Globus pallidus (tissue), 1 donor: ENCODE results near the gene RASA1.

Source experiments
- DNase-seq: peaks from one replicate; pipeline ENCODE4 v3.0.0-alpha.2; 2015; ENCODE audit warnings: low spot score

Gene RASA1

DNA sequence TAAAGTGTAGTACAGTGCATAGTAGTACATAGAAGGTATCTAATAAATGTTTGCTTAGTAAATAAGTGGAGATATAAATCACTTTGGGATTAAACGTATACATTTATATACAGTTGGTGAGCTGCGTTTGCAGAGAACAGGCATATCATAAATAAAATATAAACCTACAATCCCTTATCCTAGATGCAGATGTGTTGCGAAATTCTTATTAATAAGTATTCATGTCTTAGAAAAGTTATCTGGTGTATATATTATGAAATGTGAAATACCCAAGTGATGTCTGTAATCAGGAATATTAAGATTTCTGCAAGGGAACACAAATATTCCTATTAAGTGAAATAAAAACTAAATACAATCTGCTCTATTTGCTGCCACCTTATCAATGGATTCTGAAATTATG, 136.2 kb downstream of the RASA1 start:
- DNase-seq, result no peak

DNA sequence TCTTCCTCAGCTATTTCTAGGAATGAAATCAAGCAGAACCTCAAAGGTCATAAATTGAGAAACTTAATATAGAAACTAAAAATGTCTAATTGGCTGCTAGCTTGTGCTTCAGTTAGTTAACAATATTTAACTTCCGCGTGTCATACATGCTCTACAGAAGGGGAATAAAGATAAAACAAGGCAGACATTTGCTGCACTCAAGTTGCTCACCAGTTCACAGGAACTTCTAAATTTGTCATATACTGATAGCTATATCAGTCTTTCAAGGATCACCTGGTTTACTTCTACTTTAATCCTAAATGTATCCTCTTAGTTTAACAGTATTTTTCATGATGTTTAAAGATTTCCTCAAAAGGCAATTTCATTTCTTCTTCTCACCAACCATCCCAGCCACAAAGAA, 136.7 kb downstream of the RASA1 start:
- no peak for DNase-seq

DNA sequence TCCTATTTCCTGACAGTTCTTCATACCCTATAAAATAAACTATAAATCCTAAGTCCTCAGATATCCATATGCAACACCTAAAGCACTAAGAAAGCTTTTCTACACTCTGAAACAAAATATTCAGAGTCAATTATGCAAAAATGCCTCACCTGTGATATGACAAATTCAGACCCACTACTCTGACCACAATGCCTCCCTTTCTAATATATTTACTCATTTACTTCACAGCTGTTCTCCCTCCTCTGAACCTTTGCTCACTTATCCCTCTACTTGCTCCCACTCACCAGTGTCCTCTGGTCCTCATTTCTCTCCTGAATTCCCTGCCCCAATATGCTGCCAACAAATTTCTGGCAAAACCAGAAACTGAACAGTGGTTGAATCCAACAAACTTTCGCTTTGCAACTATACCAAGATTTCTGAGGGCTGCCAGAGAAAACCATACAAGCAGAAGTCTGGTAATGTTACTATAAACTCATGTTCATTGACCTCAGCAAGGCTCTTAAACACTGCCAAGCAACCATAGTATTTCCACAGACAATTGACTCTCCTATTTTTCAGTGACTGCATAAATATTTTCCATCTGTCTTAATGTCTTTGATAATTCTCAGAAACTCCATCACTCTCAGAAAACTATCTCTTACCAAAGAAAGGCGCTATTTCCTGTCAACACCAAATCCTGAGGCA, 137.9 kb downstream of the RASA1 start:
- no peak for DNase-seq

DNA sequence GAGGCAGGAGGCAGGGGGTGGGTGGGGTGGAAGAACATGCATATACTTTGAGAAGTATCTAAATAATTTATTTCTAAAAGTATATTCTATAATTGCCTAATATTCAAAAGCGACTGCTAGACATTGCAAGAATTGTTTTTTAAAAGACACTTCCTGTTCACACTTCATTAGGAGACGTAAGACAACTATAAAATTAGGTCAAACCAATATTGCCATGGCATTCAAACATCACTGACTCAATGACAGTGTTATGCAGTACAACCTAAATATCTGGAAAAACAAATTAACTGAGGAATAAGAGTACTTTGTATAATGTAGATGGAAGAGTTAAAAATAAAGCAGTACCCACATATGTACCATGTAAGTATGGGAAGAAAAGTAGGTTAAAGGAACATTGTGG, 140.5 kb downstream of the RASA1 start:
- DNase-seq, result no peak

GRCh38 chr5:87410931-87411330, 143.2 kb downstream of the RASA1 start:
- DNase-seq, result no peak

GRCh38 chr5:87411586-87411972, 143.9 kb downstream of the RASA1 start:
- no peak for DNase-seq

DNA sequence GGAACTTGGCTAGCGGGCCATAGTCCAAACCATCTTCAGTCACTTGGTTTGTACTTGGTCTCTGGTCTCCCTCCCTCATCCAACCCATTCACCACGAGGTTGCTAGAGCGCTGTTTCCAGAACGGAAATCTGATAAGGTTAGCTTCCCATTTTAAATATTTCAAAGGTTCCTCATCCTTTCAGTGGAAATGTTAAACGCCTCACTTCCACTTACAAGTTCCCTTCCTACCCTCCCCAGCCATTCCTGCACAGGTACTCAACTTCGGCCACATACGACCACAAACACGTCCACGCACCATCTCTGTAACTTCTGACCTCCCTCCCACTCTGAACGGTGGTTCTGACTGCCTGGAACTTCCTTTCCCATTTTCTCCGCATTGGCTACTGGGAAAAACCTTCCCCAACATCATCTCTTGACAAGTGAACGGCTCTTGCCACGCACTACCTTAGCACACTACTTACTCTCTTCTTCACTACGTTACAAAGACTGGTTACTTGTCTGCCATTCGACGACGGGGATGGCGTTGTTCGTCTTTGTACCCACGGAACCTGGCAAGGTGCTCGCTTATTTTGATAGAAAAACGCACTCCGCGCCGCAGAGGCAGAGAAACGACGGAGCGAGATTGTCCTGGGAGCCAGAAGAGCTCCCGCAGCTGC, 144.4 kb downstream of the RASA1 start:
- peak; percentile 58 for DNase-seq

- peak; percentile 99 for DNase-seq
These were observed 145.1 kb downstream of the RASA1 start, which contains the start of gene CCNH for GRCh38 chr5:87412630-87413342. Gene CCNH, minus strand, starts transcription at chr5:87412930. Its CDS starts 136 bp downstream, at chr5:87412794.

- no peak for DNase-seq
These were observed 145.6 kb downstream of the RASA1 start for GRCh38 chr5:87413343-87413645.

- DNase-seq, result no peak
These were observed 150.8 kb downstream of the RASA1 start for GRCh38 chr5:87418506-87418905.

DNA sequence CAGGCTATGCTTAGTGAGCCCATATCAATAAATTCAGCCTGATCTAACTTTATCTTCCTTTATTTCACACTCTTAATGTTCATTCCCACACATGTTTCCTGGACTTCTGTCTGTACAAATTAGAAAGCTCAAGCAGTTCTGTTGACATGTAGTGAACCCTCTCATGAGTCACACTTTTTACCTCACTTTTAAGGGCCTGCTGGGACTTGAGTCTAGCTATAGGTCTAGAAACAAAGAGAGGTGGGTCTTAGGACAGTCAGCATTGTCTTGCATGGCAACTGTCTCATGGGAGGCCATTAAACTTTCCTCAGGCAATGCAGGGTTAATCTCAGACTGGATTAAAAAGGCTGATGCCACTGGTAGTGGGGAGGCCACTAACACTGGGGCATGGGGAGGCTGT, 153.6 kb downstream of the RASA1 start:
- DNase-seq, result no peak

DNA sequence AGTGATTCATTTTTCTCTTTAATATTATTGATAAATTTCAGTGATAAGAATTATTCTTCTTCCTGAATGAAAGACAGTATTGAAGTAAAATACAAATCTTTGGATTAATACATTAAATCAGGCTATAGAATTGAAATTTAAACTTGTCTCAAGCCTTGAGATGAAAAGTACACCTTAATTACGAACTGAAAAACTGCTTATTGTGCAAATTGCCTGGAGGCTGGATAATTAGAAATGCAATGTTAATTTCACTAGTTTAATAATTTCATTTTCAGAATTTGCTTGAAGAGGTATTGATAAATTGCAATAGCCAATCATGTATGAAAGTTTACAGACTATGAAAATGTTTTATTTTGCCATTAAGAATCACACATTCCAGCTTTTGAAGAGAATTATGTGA, 156.1 kb downstream of the RASA1 start:
- DNase-seq, result no peak

DNA sequence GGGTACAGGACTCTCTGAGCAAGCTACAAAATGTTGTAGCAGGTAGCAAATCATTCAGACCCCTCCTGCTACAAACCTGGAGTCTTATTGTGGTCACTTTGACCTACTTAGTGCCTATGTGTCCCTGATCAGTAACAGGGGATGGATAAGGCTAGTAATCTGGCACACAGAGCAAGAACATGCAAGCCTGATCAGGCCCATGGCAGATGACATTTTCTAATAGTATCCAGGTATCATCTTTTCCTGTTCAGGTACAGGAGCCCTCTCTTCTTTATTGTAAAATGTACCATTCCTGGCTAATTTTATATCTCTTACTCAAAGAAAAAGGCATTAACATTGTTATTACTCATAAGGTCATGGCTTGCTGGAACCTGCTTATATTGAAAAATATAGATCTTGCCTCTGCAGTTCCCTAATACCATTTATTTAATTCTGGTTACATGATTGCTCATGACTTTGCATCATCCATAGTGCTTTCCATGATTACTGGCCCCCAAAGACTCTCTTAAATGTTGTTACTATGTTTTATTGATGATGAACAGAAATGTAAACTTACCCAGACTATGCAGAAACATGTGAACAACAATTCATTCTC, 163.3 kb downstream of the RASA1 start:
- DNase-seq, result no peak

- no peak for DNase-seq
These were observed 164.8 kb downstream of the RASA1 start for GRCh38 chr5:87432460-87432859.

- DNase-seq, result no peak
These were observed 166.3 kb downstream of the RASA1 start for GRCh38 chr5:87433945-87434344.

DNA sequence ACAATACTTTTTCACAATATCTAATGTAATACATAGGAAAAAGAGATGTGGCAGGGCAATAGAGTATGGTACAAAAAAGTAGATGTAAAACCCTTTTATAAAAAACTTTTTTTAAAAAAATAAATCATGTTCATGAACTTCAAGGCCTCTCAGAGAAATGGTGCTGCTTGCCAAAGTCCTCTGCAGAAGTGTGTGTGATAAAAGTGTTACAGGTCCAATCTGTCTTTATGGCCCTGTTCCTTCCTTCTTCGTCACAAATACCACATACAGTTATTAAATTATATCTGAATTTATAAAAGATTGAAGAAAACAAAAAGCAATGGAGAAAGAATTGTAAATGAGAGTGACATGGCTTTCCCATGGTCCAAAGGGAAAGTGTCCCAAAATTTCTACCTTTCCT, 166.8 kb downstream of the RASA1 start:
- DNase-seq, result no peak

GRCh38 chr5:87435144-87435694, 167.5 kb downstream of the RASA1 start:
- no peak for DNase-seq

DNA sequence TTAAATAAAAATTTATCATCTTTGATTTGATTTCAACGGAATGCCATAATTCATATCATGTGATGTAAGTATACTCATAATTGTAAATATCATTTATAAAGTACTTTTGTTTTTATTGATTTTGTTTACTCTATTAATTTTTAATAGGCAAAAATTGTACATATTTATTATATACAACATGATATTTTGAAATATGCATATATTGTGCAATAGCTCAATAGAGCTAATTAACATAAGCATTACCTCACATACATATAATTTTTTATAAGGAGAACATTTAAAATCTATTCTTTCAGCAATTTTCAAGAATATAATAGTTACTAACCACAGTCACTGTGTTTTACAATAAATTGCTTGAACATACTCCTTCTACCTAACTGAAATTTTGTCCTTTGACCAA, 170.0 kb downstream of the RASA1 start:
- no peak for DNase-seq

- DNase-seq, result no peak
These were observed 170.5 kb downstream of the RASA1 start for GRCh38 chr5:87438231-87438630.
